ENCODE results near the gene HSD17B8. TPM values are rescaled to one million over a fixed set of nuclear protein-coding genes. Genes with fewer than 3 reads are reported as not detected.

The HSD17B8 gene
- total and polyA plus RNA-seq, 10 of the 15 experiments (the other 5 are each of a cell fraction or from before 2014, with no cell fraction given): 3.1 to 54.3 (median 26.5) TPM

GRCh38 chr6:33237741-33238140, 33.3 kb downstream of the HSD17B8 start:
- TF ChIP-seq ZNF24 (IDR thresholded peaks at IDR 0.05): no peak
- TF ChIP-seq SREBF1 (IDR thresholded peaks at IDR 0.05; ENCODE audit: low read length): no peak
- no peak for TF ChIP-seq RBBP5 (conservative IDR thresholded peaks at IDR 0.05)
- no peak for TF ChIP-seq MEF2B (IDR thresholded peaks at IDR 0.05; ENCODE audit: partially characterized antibody, poor library complexity, severe bottlenecking)
- TF ChIP-seq CHD1 (IDR thresholded peaks at IDR 0.05; ENCODE audit: low read depth, low read length): no peak
- TF ChIP-seq EGR1 (IDR thresholded peaks at IDR 0.05; ENCODE audit: borderline replicate concordance in 1 of 2, low read depth in 2 of 2, low read length in 2 of 2): no peak
- no peak for TF ChIP-seq KDM1A (IDR thresholded peaks at IDR 0.05; ENCODE audit: borderline replicate concordance)
- TF ChIP-seq KAT2A (conservative IDR thresholded peaks at IDR 0.05; ENCODE audit: control insufficient read depth, low read depth, low read length): no peak
- TF ChIP-seq SIN3A (IDR thresholded peaks at IDR 0.05; ENCODE audit: low read depth, low read length): no peak
- TF ChIP-seq RAD51 (IDR thresholded peaks at IDR 0.05): no peak
- no peak for TF ChIP-seq E2F8 (IDR thresholded peaks at IDR 0.05; ENCODE audit: low read depth, partially characterized antibody)
- no peak for TF ChIP-seq RB1 (IDR thresholded peaks at IDR 0.05; ENCODE audit: borderline replicate concordance)
- intact Hi-C loops (cut with micrococcal nuclease; ENCODE audit: unreplicated experiment) (no loop called here), in situ Hi-C loops (cut with MboI) (no loop called here)
- Histone ChIP-seq H3K79me2 (ENCODE audit: control insufficient read depth, insufficient read depth, low read length) (no peaks in the 10 kb centered on the region), H3K4me1 (ENCODE audit: control insufficient read depth, insufficient read depth, low read length) (no peaks in the 10 kb centered on the region), H3K4me2 (ENCODE audit: control insufficient read depth, insufficient read depth) (no peak overlapping the region), H4K20me1 (ENCODE audit: control insufficient read depth, insufficient read depth) (no peaks in the 10 kb centered on the region), H3K27ac (ENCODE audit: control insufficient read depth, insufficient read depth) (no peak overlapping the region), H3K9ac (ENCODE audit: control insufficient read depth, insufficient read depth, low read length) (no peak overlapping the region), H3K27me3 (replicated peaks in 1 of 2; ENCODE audit: control insufficient read depth in 2 of 2, insufficient read depth in 2 of 2, low read length in 1 of 2) (peaks cover 2 to 3% of the 10 kb centered on the region in 2 experiments; a peak in 2 of 4 replicates), H3K4me3 (no peak overlapping the region), H3K36me3 (ENCODE audit: control insufficient read depth in 2 of 2, insufficient read depth in 2 of 2, low read length in 1 of 2) (no peaks in the 10 kb centered on the region), H2AFZ (ENCODE audit: control insufficient read depth, low read depth, low read length) (no peak overlapping the region), H3K9me3 (replicated peaks; ENCODE audit: control insufficient read depth, insufficient read depth, low read length) (no peaks in the 10 kb centered on the region)
- BruUV-seq (replicated peaks): no TSS peak
- 3% methylated on average over 2 of the region's 2 CpGs for WGBS (ENCODE audit: insufficient coverage, insufficient replicate concordance, low lambda C conversion rate, missing lambda C conversion rate)
- ChIA-PET RAD21 (ENCODE audit: unreplicated experiment) (no interaction called here), CTCF (interaction anchor here (1.0 to 1.5 kb wide), 5 partner anchors 9 to 90 kb away, joined by 3 to 7 read pairs (median 4); no protein-coding TSS in a partner anchor), SMC1A (ENCODE audit: uncharacterized antibody, unreplicated experiment) (no interaction called here), POLR2A (interaction anchor here (0.9 kb wide), 1 partner anchor 34 kb away, joined by 3 read pairs; the partner anchor contains the start of genes RPS18 and VPS52)
- ATAC-seq (no peak), FAIRE-seq (no peak), DNase-seq (ENCODE audit: low read depth, low spot score) (no peak)
